HCT116 (cell line): ENCODE data around the gene ZNF529. TPM values are rescaled to one million over a fixed set of nuclear protein-coding genes. Genes with fewer than 3 reads are reported as not detected.

ENCODE experiments used
- ATAC-seq: fragments of 200-7000 bp; cut with Tn5 transposase; 2 replicates; pipeline ENCODE4 v1.9.1; 2020; ENCODE audit warnings: mild to moderate bottlenecking, moderate library complexity
- BruUV-seq: library from RNA; stranded (reverse); fragments of 400-500 nt; replicated peaks from 2 replicates; lab custom pipeline; 2021; lab: Mats Ljungman, UMichigan
- CTCF ChIA-PET: fragments of 300-600 bp; sonication (Branson Sonifier 250); formaldehyde crosslinking; loops from one replicate; lab custom pipeline; 2021; ENCODE audit warnings: antibody characterized with exemption; lab: Charles Lee
- POLR2A ChIA-PET: fragments of 300-600, 350-600 bp; sonication (Branson Sonifier 250); formaldehyde crosslinking; loops from one replicate; lab custom pipeline; 2021; ENCODE audit warnings: antibody characterized with exemption; lab: Charles Lee
- RAD21 ChIA-PET, 2 experiments: fragments of 300-600 bp; sonication (Branson Sonifier 250); formaldehyde crosslinking; loops; one replicate each; lab custom pipeline; 2023; ENCODE audit warnings: low total read pairs in 2 of 2; ENCODE audit not compliant: uncharacterized antibody in 2 of 2, unreplicated experiment in 2 of 2, low non-redundant PET in 1 of 2; lab: Charles Lee
- DNase-seq: peaks from one replicate; pipeline ENCODE4 v3.0.0-alpha.2; 2010; ENCODE audit warnings: low read depth, low spot score
- H2AFZ ChIP-seq: fragments of 200-600 bp; shearing (Covaris generic), sonication (generic); 2 replicates; pipeline ENCODE4 v1.6.1; 2017; ENCODE audit warnings: low read depth, mixed run types, mixed read lengths, antibody characterized with exemption, low read length; ENCODE audit not compliant: poor library complexity, severe bottlenecking
- H3K27ac ChIP-seq: 2 replicates; pipeline ENCODE4 v1.5.1; 2012; ENCODE audit warnings: low read depth, low read length
- H3K27me3 ChIP-seq: fragments of 200-600 bp; sonication (generic); 2 replicates; pipeline ENCODE4 v1.6.1; 2016; ENCODE audit warnings: mixed run types, low read length, mixed read lengths; ENCODE audit not compliant: insufficient read depth
- H3K36me3 ChIP-seq, 2 experiments: fragments of 200-500 bp in 1 of 2; fragments of 200-600 bp in 1 of 2; sonication (Bioruptor generic) in 1 of 2; sonication (generic) in 1 of 2; 2 replicates each; pipeline versions ENCODE4 v1.5.1 to v1.6.1; 2014 to 2016; ENCODE audit warnings: low read length in 2 of 2, inconsistent platforms in 1 of 2, mixed read lengths in 1 of 2, mixed run types in 1 of 2; ENCODE audit not compliant: insufficient read depth in 2 of 2, control insufficient read depth in 1 of 2
- H3K4me1 ChIP-seq, 2 experiments: fragments of 200-600 bp in 1 of 2; sonication (generic) in 1 of 2; 2 replicates each; pipeline versions ENCODE4 v1.5.1 to v1.6.1; 2012 to 2017; ENCODE audit warnings: low read length in 2 of 2, inconsistent platforms in 1 of 2, mild to moderate bottlenecking in 1 of 2, mixed read lengths in 1 of 2, mixed run types in 1 of 2, moderate library complexity in 1 of 2; ENCODE audit not compliant: insufficient read depth in 2 of 2, control insufficient read depth in 1 of 2
- H3K4me2 ChIP-seq: fragments of 200-600 bp; sonication (generic); 2 replicates; pipeline ENCODE4 v1.6.1; 2017; ENCODE audit warnings: mixed run types, low read length, mixed read lengths
- H3K4me3 ChIP-seq, 2 experiments: fragments of 200-600 bp in 1 of 2; sonication (generic) in 1 of 2; replicated peaks in 1 of 2; 2 replicates each; pipeline ENCODE4 v1.5.1; 2011 to 2016; ENCODE audit warnings: low read length in 2 of 2, control low read depth in 1 of 2, low read depth in 1 of 2, mild to moderate bottlenecking in 1 of 2, mixed read lengths in 1 of 2, mixed run types in 1 of 2
- H3K79me2 ChIP-seq: fragments of 200-600 bp; sonication (generic); 2 replicates; pipeline ENCODE4 v1.6.1; 2017; ENCODE audit warnings: mild to moderate bottlenecking, mixed run types, low read length, moderate library complexity, mixed read lengths; ENCODE audit not compliant: insufficient read depth
- H3K9ac ChIP-seq: fragments of 200-600 bp; sonication (generic); 2 replicates; pipeline ENCODE4 v1.6.1; 2016; ENCODE audit warnings: low read length, mixed read lengths
- H3K9me2 ChIP-seq: fragments of 200-600 bp; sonication (generic), shearing (Covaris generic); 2 replicates; pipeline ENCODE4 v1.6.1; 2017; ENCODE audit warnings: mixed run types, mild to moderate bottlenecking, moderate library complexity; ENCODE audit not compliant: insufficient read depth
- H3K9me3 ChIP-seq, 2 experiments: fragments of 200-500 bp in 1 of 2; fragments of 200-600 bp in 1 of 2; sonication (Bioruptor generic) in 1 of 2; sonication (generic) in 1 of 2; 2 replicates each; pipeline ENCODE4 v1.6.1; 2014 to 2017; ENCODE audit warnings: low read length in 2 of 2, mixed read lengths in 2 of 2, inconsistent platforms in 1 of 2, low read depth in 1 of 2, mild to moderate bottlenecking in 1 of 2, mixed run types in 1 of 2, moderate library complexity in 1 of 2; ENCODE audit not compliant: control insufficient read depth in 1 of 2, insufficient read depth in 1 of 2
- H4K20me1 ChIP-seq: fragments of 200-600 bp; sonication (generic), shearing (Covaris generic); 2 replicates; pipeline ENCODE4 v1.6.1; 2017; ENCODE audit warnings: mixed run types, mild to moderate bottlenecking, moderate library complexity; ENCODE audit not compliant: insufficient read depth
- CBX3 ChIP-seq: IDR thresholded peaks from 2 replicates; pipeline ENCODE4 v1.6.1; 2012; ENCODE audit warnings: low read depth
- ELF1 ChIP-seq: IDR thresholded peaks from 2 replicates; pipeline ENCODE4 v1.6.1; 2012; ENCODE audit warnings: low read depth, borderline replicate concordance
- REST ChIP-seq: IDR thresholded peaks from 2 replicates; pipeline ENCODE4 v1.6.1; 2012; ENCODE audit warnings: low read depth
- SP1 ChIP-seq: IDR thresholded peaks from 2 replicates; pipeline ENCODE4 v1.6.1; 2012; ENCODE audit warnings: low read depth
- YY1 ChIP-seq: IDR thresholded peaks from 2 replicates; pipeline ENCODE4 v1.6.1; 2011; ENCODE audit warnings: low read length, low read depth, moderate library complexity, mild to moderate bottlenecking; ENCODE audit not compliant: insufficient replicate concordance; ENCODE audit errors: extremely low read depth
- ZNF274 ChIP-seq: fragments of 200-500 bp; sonication (Bioruptor generic); IDR thresholded peaks from 2 replicates; pipeline ENCODE4 v1.6.1; 2014; ENCODE audit warnings: mild to moderate bottlenecking, low read depth, low read length, inconsistent platforms
- intact Hi-C: fragments of 100-400 bp; cut with micrococcal nuclease; formaldehyde crosslinking; loops from 2 replicates; pipeline ENCODE4 v1.10.0; 2022
- total RNA-seq: library from RNA; stranded (reverse); gene quantifications from one replicate; pipeline ENCODE4 v1.2.1, GENCODE V29; 2021; ENCODE audit not compliant: unreplicated experiment

Gene ZNF529
- total RNA-seq, 1 experiment from 2014 or later: 0.30 TPM

- no peaks in the 10 kb centered on the region for H4K20me1 ChIP-seq
- no peak overlapping the region for H2AFZ ChIP-seq
- no peak overlapping the region for H3K9ac ChIP-seq
- no peak for DNase-seq
- TF ChIP-seq SP1: no peak
- TF ChIP-seq REST: no peak
- TF ChIP-seq ZNF274: no peak
- no peak for TF ChIP-seq YY1
- no peak for TF ChIP-seq CBX3
- no peak for TF ChIP-seq ELF1
- POLR2A ChIA-PET: no interaction called here
- RAD21 ChIA-PET: no interaction called here
- H3K4me1 ChIP-seq: no peaks in the 10 kb centered on the region
- BruUV-seq: no TSS peak
- no peaks in the 10 kb centered on the region for H3K27me3 ChIP-seq
- no peak overlapping the region for H3K4me3 ChIP-seq
- intact Hi-C loops: no loop called here
- CTCF ChIA-PET: no interaction called here
- H3K9me3 ChIP-seq: peaks cover under 1 to 11% of the 10 kb centered on the region in 2 experiments; a peak in 2 of 4 replicates
- no peak for ATAC-seq
- no peaks in the 10 kb centered on the region for H3K9me2 ChIP-seq
- no peak overlapping the region for H3K27ac ChIP-seq
- no peaks in the 10 kb centered on the region for H3K79me2 ChIP-seq
- no peak overlapping the region for H3K4me2 ChIP-seq
- H3K36me3 ChIP-seq: no peaks in the 10 kb centered on the region; a peak in 1 of 4 replicates
Observed at GRCh38 chr19:36577271-36577996, 4.3 kb upstream of the ZNF529 start.
